ENCODE results near the gene KLF15. TPM values are rescaled to one million over a fixed set of nuclear protein-coding genes. Genes with fewer than 3 reads are reported as not detected.

Gene KLF15
- polyA plus RNA-seq, 1 donor from 2014 or later, result 0.46 TPM

- no peaks in the 10 kb centered on the region for H3K9me3 ChIP-seq (ENCODE audit: low read length)
- H2AFZ ChIP-seq (ENCODE audit: low read depth, low read length), result no peak overlapping the region
- H3K27me3 ChIP-seq (ENCODE audit: insufficient read depth, low read depth, low read length), result no peaks in the 10 kb centered on the region
- H4K20me1 ChIP-seq (ENCODE audit: insufficient read depth), result no peaks in the 10 kb centered on the region
- H3K79me2 ChIP-seq (replicated peaks; ENCODE audit: insufficient read depth, low read length), result no peaks in the 10 kb centered on the region
- TF ChIP-seq MXI1 (conservative IDR thresholded peaks at IDR 0.05; ENCODE audit: poor library complexity, severe bottlenecking), result no peak
- TF ChIP-seq EZH2 (IDR thresholded peaks at IDR 0.05; ENCODE audit: borderline replicate concordance, insufficient read depth, low read length, poor library complexity, severe bottlenecking), result no peak
- TF ChIP-seq, protein P1, sequence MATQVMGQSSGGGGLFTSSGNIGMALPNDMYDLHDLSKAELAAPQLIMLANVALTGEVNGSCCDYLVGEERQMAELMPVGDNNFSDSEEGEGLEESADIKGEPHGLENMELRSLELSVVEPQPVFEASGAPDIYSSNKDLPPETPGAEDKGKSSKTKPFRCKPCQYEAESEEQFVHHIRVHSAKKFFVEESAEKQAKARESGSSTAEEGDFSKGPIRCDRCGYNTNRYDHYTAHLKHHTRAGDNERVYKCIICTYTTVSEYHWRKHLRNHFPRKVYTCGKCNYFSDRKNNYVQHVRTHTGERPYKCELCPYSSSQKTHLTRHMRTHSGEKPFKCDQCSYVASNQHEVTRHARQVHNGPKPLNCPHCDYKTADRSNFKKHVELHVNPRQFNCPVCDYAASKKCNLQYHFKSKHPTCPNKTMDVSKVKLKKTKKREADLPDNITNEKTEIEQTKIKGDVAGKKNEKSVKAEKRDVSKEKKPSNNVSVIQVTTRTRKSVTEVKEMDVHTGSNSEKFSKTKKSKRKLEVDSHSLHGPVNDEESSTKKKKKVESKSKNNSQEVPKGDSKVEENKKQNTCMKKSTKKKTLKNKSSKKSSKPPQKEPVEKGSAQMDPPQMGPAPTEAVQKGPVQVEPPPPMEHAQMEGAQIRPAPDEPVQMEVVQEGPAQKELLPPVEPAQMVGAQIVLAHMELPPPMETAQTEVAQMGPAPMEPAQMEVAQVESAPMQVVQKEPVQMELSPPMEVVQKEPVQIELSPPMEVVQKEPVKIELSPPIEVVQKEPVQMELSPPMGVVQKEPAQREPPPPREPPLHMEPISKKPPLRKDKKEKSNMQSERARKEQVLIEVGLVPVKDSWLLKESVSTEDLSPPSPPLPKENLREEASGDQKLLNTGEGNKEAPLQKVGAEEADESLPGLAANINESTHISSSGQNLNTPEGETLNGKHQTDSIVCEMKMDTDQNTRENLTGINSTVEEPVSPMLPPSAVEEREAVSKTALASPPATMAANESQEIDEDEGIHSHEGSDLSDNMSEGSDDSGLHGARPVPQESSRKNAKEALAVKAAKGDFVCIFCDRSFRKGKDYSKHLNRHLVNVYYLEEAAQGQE (IDR thresholded peaks at IDR 0.05; ENCODE audit: borderline replicate concordance), result no peak
- no peak for TF ChIP-seq EP300 (conservative IDR thresholded peaks at IDR 0.05; ENCODE audit: poor library complexity, severe bottlenecking)
- TF ChIP-seq, protein P2, sequence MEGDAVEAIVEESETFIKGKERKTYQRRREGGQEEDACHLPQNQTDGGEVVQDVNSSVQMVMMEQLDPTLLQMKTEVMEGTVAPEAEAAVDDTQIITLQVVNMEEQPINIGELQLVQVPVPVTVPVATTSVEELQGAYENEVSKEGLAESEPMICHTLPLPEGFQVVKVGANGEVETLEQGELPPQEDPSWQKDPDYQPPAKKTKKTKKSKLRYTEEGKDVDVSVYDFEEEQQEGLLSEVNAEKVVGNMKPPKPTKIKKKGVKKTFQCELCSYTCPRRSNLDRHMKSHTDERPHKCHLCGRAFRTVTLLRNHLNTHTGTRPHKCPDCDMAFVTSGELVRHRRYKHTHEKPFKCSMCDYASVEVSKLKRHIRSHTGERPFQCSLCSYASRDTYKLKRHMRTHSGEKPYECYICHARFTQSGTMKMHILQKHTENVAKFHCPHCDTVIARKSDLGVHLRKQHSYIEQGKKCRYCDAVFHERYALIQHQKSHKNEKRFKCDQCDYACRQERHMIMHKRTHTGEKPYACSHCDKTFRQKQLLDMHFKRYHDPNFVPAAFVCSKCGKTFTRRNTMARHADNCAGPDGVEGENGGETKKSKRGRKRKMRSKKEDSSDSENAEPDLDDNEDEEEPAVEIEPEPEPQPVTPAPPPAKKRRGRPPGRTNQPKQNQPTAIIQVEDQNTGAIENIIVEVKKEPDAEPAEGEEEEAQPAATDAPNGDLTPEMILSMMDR (IDR thresholded peaks at IDR 0.05; ENCODE audit: poor library complexity, severe bottlenecking), result no peak
- TF ChIP-seq TAF1 (IDR thresholded peaks at IDR 0.05; ENCODE audit: low read depth), result no peak
- no peak for TF ChIP-seq POLR2AphosphoS5 (IDR thresholded peaks at IDR 0.05)
- TF ChIP-seq SMC3 (conservative IDR thresholded peaks at IDR 0.05; ENCODE audit: poor library complexity), result no peak
- no peak for TF ChIP-seq RAD21 (conservative IDR thresholded peaks at IDR 0.05)
- no peaks in the 10 kb centered on the region for H3F3A ChIP-seq (ENCODE audit: insufficient read depth, low read length, poor library complexity, severe bottlenecking)
- no peak overlapping the region for H3K9ac ChIP-seq (ENCODE audit: low read length)
- H3K4me3 ChIP-seq (ENCODE audit: low read length), result no peak overlapping the region
- no peak overlapping the region for H3K4me2 ChIP-seq (ENCODE audit: low read length)
- no peak overlapping the region for H3K27ac ChIP-seq (ENCODE audit: low read length)
- H3K36me3 ChIP-seq (ENCODE audit: insufficient read depth, low read length), result no peaks in the 10 kb centered on the region
- no peaks in the 10 kb centered on the region for H3K9me2 ChIP-seq (ENCODE audit: insufficient read depth, low read length)
These were observed 10.7 kb downstream of the KLF15 start for GRCh38 chr3:126346466-126346865.

DNA sequence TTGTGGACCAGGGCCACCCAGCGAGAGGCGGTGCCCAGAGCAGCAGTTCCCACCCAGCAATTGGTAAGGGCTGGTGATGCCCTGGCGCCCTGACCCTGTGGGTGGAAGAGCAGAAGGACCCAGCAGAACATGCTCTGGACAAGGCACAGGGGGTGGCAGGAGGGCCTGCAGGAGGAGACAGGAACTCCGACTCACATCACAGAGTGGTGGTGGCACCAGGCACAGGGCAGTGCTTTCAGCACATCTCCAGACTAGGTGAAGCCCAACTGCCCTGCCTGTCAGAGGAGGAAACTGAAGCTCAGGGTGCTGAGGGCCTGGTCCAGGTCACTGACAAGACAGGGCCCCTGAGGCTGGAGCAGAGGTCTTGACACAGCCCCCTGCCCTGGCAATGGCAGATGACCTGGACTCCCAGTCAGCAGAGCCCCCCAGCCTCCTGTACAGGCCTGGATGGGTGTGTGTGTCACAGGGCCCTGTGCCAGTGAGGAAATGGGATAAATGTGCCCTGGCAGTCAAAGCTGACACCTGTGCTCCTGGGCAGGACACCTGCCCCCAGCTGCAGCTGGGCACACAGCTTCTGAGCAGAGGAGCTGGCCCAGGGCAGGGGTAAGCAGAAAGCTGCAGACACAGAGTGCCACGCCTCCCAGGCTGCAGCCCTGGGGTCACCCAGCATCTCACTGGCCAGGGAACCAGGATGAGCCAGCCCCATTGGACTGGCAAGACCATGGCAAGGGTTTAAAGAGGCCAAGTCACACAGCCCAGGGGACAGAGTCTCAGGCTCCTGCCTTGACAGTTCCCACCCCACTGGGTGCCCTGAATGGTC is 11.4 kb downstream of the KLF15 start:
- no peaks in the 10 kb centered on the region for H4K20me1 ChIP-seq (ENCODE audit: insufficient read depth)
- TF ChIP-seq RAD21 (conservative IDR thresholded peaks at IDR 0.05) (no peak), EP300 (conservative IDR thresholded peaks at IDR 0.05; ENCODE audit: poor library complexity, severe bottlenecking) (no peak), SMC3 (conservative IDR thresholded peaks at IDR 0.05; ENCODE audit: poor library complexity) (no peak), MXI1 (conservative IDR thresholded peaks at IDR 0.05; ENCODE audit: poor library complexity, severe bottlenecking) (no peak)
- TF ChIP-seq, protein P2 (IDR thresholded peaks at IDR 0.05; ENCODE audit: poor library complexity, severe bottlenecking), result no peak
- TF ChIP-seq, protein P1 (IDR thresholded peaks at IDR 0.05; ENCODE audit: borderline replicate concordance), result no peak
- H3K9ac ChIP-seq (ENCODE audit: low read length), result no peak overlapping the region
- no peaks in the 10 kb centered on the region for H3K36me3 ChIP-seq (ENCODE audit: insufficient read depth, low read length)
- H3K9me3 ChIP-seq (ENCODE audit: low read length), result no peaks in the 10 kb centered on the region
- no peaks in the 10 kb centered on the region for H3K9me2 ChIP-seq (ENCODE audit: insufficient read depth, low read length)
- H2AFZ ChIP-seq (ENCODE audit: low read depth, low read length), result no peak overlapping the region
- H3K79me2 ChIP-seq (replicated peaks; ENCODE audit: insufficient read depth, low read length), result no peaks in the 10 kb centered on the region
- H3K4me2 ChIP-seq (ENCODE audit: low read length), result no peak overlapping the region
- H3F3A ChIP-seq (ENCODE audit: insufficient read depth, low read length, poor library complexity, severe bottlenecking), result no peaks in the 10 kb centered on the region
- H3K27ac ChIP-seq (ENCODE audit: low read length), result no peak overlapping the region
- no peaks in the 10 kb centered on the region for H3K27me3 ChIP-seq (ENCODE audit: insufficient read depth, low read depth, low read length)
- H3K4me3 ChIP-seq (ENCODE audit: low read length), result no peak overlapping the region

All from neural cell (in vitro differentiated cells).